Neural cell (in vitro differentiated cells): ENCODE data around the gene NT5C2. TPM values are rescaled to one million over a fixed set of nuclear protein-coding genes. Genes with fewer than 3 reads are reported as not detected.

Experiments
- H2AFZ ChIP-seq: fragments of 200-600, 300-800 bp; sonication (generic), shearing (Covaris generic); 2 replicates; pipeline ENCODE4 v1.6.0; 2014; ENCODE audit warnings: low read depth, mild to moderate bottlenecking, antibody characterized with exemption, low read length, moderate library complexity
- H3F3A ChIP-seq: fragments of 200-600 bp; shearing (Covaris generic); 2 replicates; pipeline ENCODE4 v1.6.1; 2016; ENCODE audit warnings: mild to moderate bottlenecking, moderate library complexity, mixed read lengths, antibody characterized with exemption, low read length; ENCODE audit not compliant: insufficient read depth, poor library complexity, severe bottlenecking
- H3K27ac ChIP-seq: fragments of 200-600, 300-800 bp; sonication (generic), shearing (Covaris generic); 2 replicates; pipeline ENCODE4 v1.5.1; 2014; ENCODE audit warnings: mild to moderate bottlenecking, low read length, moderate library complexity
- H3K27me3 ChIP-seq: fragments of 300-800, 200-600 bp; sonication (generic), shearing (Covaris generic); 2 replicates; pipeline ENCODE4 v1.6.0; 2014; ENCODE audit warnings: mild to moderate bottlenecking, low read depth, low read length, moderate library complexity; ENCODE audit not compliant: insufficient read depth
- H3K36me3 ChIP-seq: fragments of 300-800, 200-600 bp; sonication (generic), shearing (Covaris generic); 2 replicates; pipeline ENCODE4 v1.5.1; 2014; ENCODE audit warnings: mild to moderate bottlenecking, antibody characterized with exemption, low read length, moderate library complexity; ENCODE audit not compliant: insufficient read depth
- H3K4me2 ChIP-seq: fragments of 300-800, 200-600 bp; sonication (generic), shearing (Covaris generic); 2 replicates; pipeline ENCODE4 v1.6.0; 2014; ENCODE audit warnings: mild to moderate bottlenecking, low read length
- H3K4me3 ChIP-seq: fragments of 300-800, 200-600 bp; sonication (generic), shearing (Covaris generic); 2 replicates; pipeline ENCODE4 v1.5.1; 2014; ENCODE audit warnings: mild to moderate bottlenecking, low read length, moderate library complexity
- H3K79me2 ChIP-seq: fragments of 200-600 bp; shearing (Covaris generic); replicated peaks from 2 replicates; pipeline ENCODE4 v1.6.0; 2014; ENCODE audit warnings: mild to moderate bottlenecking, low read length, moderate library complexity; ENCODE audit not compliant: insufficient read depth
- H3K9ac ChIP-seq: fragments of 300-800, 200-600 bp; sonication (generic), shearing (Covaris generic); 2 replicates; pipeline ENCODE4 v1.6.1; 2016; ENCODE audit warnings: mild to moderate bottlenecking, low read length, mixed read lengths
- H3K9me2 ChIP-seq: fragments of 200-600 bp; shearing (Covaris generic); 2 replicates; pipeline ENCODE4 v1.6.1; 2016; ENCODE audit warnings: mild to moderate bottlenecking, low read length, mixed read lengths; ENCODE audit not compliant: insufficient read depth
- H3K9me3 ChIP-seq: fragments of 200-600, 300-800 bp; sonication (generic), shearing (Covaris generic); 2 replicates; pipeline ENCODE4 v1.6.1; 2016; ENCODE audit warnings: mild to moderate bottlenecking, mixed run types, low read length, moderate library complexity, mixed read lengths
- H4K20me1 ChIP-seq: fragments of 200-600 bp; shearing (Covaris generic); 2 replicates; pipeline ENCODE4 v1.6.1; 2016; ENCODE audit warnings: mild to moderate bottlenecking, mixed run types; ENCODE audit not compliant: insufficient read depth
- EP300 ChIP-seq: fragments of 450-650 bp; conservative IDR thresholded peaks from 2 replicates; pipeline ENCODE4 v1.6.1; 2014; ENCODE audit warnings: antibody characterized with exemption, mild to moderate bottlenecking, moderate library complexity; ENCODE audit not compliant: poor library complexity, severe bottlenecking
- EZH2 ChIP-seq: fragments of 200-600, 300-800 bp; shearing (Covaris generic), sonication (generic); IDR thresholded peaks from 2 replicates; pipeline ENCODE4 v1.6.1; 2014; ENCODE audit warnings: antibody characterized with exemption, low read length, borderline replicate concordance, mild to moderate bottlenecking; ENCODE audit not compliant: insufficient read depth, poor library complexity, severe bottlenecking
- MXI1 ChIP-seq: fragments of 450-650 bp; conservative IDR thresholded peaks from 2 replicates; pipeline ENCODE4 v1.6.1; 2014; ENCODE audit warnings: antibody characterized with exemption, mild to moderate bottlenecking; ENCODE audit not compliant: poor library complexity, severe bottlenecking
- POLR2AphosphoS5 ChIP-seq: IDR thresholded peaks from 2 replicates; pipeline ENCODE4 v1.6.1; 2012
- RAD21 ChIP-seq: fragments of 450-650 bp; conservative IDR thresholded peaks from 2 replicates; pipeline ENCODE4 v1.6.1; 2014; ENCODE audit warnings: antibody characterized with exemption, mild to moderate bottlenecking, moderate library complexity
- SMC3 ChIP-seq: fragments of 450-650 bp; conservative IDR thresholded peaks from 2 replicates; pipeline ENCODE4 v1.6.1; 2014; ENCODE audit warnings: antibody characterized with exemption, mild to moderate bottlenecking, moderate library complexity; ENCODE audit not compliant: poor library complexity
- TAF1 ChIP-seq: IDR thresholded peaks from 2 replicates; pipeline ENCODE4 v1.6.1; 2012; ENCODE audit warnings: low read depth
- polyA plus RNA-seq: library from polyadenylated mRNA; depleted of rRNA; stranded (reverse); fragments of >200 nt; gene quantifications from 2 replicates; pipeline ENCODE4 v1.2.3, GENCODE V29; 2014
- TF ChIP-seq, protein P1 (sequence below): IDR thresholded peaks from 2 replicates; pipeline ENCODE4 v1.6.1; 2012; ENCODE audit warnings: borderline replicate concordance
- TF ChIP-seq, protein P2 (sequence below): fragments of 450-650 bp; IDR thresholded peaks from 2 replicates; pipeline ENCODE4 v1.5.1; 2014; ENCODE audit warnings: antibody characterized with exemption, mild to moderate bottlenecking, moderate library complexity; ENCODE audit not compliant: poor library complexity, severe bottlenecking

The NT5C2 gene
- polyA plus RNA-seq, 1 donor from 2014 or later, result 190 TPM

DNA sequence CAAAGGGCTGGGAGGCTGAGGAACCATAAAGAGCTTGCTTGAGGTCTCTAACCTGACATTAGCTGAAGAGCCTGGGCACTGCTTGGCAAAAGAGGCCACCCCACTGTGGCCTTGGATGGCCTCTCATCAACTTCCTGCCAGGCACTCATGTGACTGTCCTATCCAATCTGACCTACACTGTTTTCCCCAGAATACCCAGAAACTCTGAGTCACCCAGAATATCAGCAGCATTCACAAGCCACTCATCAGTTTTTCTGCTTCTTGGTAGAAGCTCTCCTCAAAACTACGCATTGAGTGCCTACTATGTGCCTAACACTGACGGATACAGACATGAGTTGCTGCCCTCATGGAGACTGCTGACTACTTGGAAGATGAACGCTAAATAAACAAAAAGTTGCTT lies 4.1 kb upstream of the NT5C2 start:
- no peaks in the 10 kb centered on the region for H4K20me1 ChIP-seq

DNA sequence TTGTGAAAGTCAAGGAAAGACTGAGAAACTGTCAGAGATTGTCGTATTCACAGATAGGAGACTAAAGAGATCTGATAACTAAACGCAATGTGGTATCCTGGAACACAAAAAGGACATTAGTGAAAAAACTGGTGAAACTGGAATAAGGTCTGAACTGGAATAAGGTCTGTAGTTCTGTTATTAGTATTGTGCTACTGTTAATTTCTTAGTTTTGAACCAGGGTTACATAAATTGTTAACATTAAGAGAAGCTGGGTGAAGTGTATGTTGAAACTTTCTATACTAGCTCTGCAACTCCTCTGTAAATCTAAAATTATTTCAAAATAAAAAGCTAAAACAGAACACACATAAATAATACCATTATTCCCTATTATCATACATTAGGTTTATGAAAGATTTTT lies 3.4 kb upstream of the NT5C2 start:
- H4K20me1 ChIP-seq, result no peaks in the 10 kb centered on the region
- H3K36me3 ChIP-seq, result no peaks in the 10 kb centered on the region
- no peak overlapping the region for H3K9ac ChIP-seq
- TF ChIP-seq EZH2, result no peak
- no peak for TF ChIP-seq SMC3
- TF ChIP-seq EP300, result no peak
- TF ChIP-seq POLR2AphosphoS5, result no peak
- no peak for TF ChIP-seq TAF1
- TF ChIP-seq MXI1, result no peak
- TF ChIP-seq, protein P1, sequence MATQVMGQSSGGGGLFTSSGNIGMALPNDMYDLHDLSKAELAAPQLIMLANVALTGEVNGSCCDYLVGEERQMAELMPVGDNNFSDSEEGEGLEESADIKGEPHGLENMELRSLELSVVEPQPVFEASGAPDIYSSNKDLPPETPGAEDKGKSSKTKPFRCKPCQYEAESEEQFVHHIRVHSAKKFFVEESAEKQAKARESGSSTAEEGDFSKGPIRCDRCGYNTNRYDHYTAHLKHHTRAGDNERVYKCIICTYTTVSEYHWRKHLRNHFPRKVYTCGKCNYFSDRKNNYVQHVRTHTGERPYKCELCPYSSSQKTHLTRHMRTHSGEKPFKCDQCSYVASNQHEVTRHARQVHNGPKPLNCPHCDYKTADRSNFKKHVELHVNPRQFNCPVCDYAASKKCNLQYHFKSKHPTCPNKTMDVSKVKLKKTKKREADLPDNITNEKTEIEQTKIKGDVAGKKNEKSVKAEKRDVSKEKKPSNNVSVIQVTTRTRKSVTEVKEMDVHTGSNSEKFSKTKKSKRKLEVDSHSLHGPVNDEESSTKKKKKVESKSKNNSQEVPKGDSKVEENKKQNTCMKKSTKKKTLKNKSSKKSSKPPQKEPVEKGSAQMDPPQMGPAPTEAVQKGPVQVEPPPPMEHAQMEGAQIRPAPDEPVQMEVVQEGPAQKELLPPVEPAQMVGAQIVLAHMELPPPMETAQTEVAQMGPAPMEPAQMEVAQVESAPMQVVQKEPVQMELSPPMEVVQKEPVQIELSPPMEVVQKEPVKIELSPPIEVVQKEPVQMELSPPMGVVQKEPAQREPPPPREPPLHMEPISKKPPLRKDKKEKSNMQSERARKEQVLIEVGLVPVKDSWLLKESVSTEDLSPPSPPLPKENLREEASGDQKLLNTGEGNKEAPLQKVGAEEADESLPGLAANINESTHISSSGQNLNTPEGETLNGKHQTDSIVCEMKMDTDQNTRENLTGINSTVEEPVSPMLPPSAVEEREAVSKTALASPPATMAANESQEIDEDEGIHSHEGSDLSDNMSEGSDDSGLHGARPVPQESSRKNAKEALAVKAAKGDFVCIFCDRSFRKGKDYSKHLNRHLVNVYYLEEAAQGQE, result no peak
- no peak for TF ChIP-seq RAD21
- TF ChIP-seq, protein P2, sequence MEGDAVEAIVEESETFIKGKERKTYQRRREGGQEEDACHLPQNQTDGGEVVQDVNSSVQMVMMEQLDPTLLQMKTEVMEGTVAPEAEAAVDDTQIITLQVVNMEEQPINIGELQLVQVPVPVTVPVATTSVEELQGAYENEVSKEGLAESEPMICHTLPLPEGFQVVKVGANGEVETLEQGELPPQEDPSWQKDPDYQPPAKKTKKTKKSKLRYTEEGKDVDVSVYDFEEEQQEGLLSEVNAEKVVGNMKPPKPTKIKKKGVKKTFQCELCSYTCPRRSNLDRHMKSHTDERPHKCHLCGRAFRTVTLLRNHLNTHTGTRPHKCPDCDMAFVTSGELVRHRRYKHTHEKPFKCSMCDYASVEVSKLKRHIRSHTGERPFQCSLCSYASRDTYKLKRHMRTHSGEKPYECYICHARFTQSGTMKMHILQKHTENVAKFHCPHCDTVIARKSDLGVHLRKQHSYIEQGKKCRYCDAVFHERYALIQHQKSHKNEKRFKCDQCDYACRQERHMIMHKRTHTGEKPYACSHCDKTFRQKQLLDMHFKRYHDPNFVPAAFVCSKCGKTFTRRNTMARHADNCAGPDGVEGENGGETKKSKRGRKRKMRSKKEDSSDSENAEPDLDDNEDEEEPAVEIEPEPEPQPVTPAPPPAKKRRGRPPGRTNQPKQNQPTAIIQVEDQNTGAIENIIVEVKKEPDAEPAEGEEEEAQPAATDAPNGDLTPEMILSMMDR, result no peak
- no peak overlapping the region for H3K27ac ChIP-seq
- no peaks in the 10 kb centered on the region for H3K27me3 ChIP-seq
- no peak overlapping the region for H2AFZ ChIP-seq
- H3F3A ChIP-seq, result no peaks in the 10 kb centered on the region
- no peak overlapping the region for H3K4me2 ChIP-seq
- H3K9me2 ChIP-seq, result no peaks in the 10 kb centered on the region
- no peaks in the 10 kb centered on the region for H3K9me3 ChIP-seq
- H3K79me2 ChIP-seq, result peaks cover 6% of the 10 kb centered on the region
- no peak overlapping the region for H3K4me3 ChIP-seq

More for the DNA sequence above, 4.1 kb upstream of the NT5C2 start:
- Histone ChIP-seq H3F3A (no peaks in the 10 kb centered on the region), H3K9me3 (no peaks in the 10 kb centered on the region), H3K4me2 (no peak overlapping the region), H2AFZ (no peak overlapping the region), H3K4me3 (no peak overlapping the region), H3K9ac (no peak overlapping the region), H3K36me3 (no peaks in the 10 kb centered on the region), H3K9me2 (no peaks in the 10 kb centered on the region), H3K79me2 (no peaks in the 10 kb centered on the region), H3K27ac (no peak overlapping the region), H3K27me3 (no peaks in the 10 kb centered on the region)
- TF ChIP-seq POLR2AphosphoS5 (no peak), EP300 (no peak), TAF1 (no peak), EZH2 (no peak), SMC3 (no peak), MXI1 (no peak), RAD21 (no peak)
- TF ChIP-seq, protein P2, result no peak
- TF ChIP-seq, protein P1, result no peak
